ENCODE data around the gene ARHGEF35. TPM values are rescaled to one million over a fixed set of nuclear protein-coding genes. Genes with fewer than 3 reads are reported as not detected.
"Not testable (repeated sequence)": the region's sequence is repeated elsewhere in the genome, so short reads cannot be mapped to it uniquely, and the experiment has no call there.

The ARHGEF35 gene
- polyA plus RNA-seq (2013, experiment 1 of 2; ENCODE audit: insufficient read length), result 1.7 TPM
- polyA plus RNA-seq (2013, experiment 2 of 2; ENCODE audit: insufficient read length), result 1.5 TPM

DNA sequence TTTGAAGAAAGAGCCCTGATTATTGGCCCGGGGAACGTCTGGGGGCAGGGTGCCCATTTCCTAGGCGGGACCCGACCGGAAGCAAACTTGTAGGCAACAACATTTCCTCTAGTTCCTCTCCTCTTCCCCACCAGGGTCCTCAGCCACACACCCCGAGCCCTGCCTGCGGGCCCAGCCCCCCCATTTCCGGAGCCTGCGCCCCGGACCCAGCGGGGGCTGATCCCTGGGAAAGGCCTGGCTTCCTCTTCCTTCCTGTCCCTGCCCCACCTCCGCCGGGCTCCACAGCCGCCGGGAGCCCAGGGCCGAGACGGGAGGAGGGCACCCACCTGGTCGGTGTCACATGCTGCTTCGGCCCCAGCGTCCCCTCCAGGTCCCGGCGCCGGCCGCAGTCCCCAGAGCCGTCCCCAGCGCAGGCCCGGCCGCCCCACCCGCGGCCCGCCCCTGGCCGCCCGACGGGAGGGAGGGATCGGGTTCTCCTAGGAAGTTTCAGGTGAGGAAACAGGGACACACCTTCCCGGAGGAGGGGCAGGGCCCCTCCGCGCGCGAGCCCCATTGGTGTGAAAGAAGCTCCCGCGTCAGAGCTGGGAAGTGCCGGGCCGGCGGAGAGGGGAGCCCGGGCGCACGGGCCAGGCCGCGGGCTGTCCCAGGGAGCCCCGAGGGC lies at the start of gene ARHGEF35:
Gene ARHGEF35, minus strand, starts transcription at position 622 of the 661 bp plus-strand sequence. CDS start 7,450 bp downstream, outside the sequence.
- not testable (repeated sequence) for DNase-seq

DNA sequence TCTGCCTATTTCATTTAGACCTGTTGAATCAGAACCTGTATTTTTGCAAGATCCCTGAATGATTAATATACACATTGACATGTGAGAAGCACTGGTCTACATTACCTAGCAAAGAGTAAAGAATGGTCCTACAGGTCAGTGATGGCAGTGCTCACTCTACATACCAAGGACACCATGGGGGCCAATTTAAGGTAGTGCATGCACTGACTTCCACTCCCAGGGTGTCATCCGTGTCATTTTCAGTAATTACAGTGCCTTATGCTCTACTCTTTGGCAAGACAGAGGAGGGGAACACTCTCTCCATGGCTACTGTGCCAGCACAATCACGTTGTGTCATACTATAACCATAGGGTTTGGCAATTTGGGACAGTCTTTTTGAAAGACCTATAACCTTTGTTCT lies 49.7 kb upstream of the ARHGEF35 start:
- not testable (repeated sequence) for DNase-seq

DNA sequence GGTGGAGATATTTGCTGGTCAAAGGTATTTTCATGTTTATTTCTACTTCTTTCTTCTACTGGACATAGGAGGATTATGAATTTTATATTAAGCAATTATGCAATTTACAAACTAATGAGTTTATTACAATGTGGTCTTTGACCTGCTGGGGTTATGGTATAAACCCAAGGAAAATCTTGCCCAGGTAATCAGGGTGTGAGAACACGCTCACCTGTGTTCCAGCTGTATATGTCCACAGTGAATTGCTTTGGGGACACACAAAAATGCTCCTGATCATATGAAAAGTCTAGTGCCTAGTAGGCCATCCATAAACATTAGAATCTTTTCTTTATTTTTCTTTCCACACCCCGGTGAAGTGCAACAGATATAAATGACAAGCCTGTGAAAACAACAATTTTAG lies 43.7 kb upstream of the ARHGEF35 start, which contains the start of gene OR2A42:
Gene OR2A42, minus strand, starts transcription at position 241 of the 400 bp plus-strand sequence. CDS start 6,762 bp downstream, outside the sequence.
- not testable (repeated sequence) for DNase-seq

DNA sequence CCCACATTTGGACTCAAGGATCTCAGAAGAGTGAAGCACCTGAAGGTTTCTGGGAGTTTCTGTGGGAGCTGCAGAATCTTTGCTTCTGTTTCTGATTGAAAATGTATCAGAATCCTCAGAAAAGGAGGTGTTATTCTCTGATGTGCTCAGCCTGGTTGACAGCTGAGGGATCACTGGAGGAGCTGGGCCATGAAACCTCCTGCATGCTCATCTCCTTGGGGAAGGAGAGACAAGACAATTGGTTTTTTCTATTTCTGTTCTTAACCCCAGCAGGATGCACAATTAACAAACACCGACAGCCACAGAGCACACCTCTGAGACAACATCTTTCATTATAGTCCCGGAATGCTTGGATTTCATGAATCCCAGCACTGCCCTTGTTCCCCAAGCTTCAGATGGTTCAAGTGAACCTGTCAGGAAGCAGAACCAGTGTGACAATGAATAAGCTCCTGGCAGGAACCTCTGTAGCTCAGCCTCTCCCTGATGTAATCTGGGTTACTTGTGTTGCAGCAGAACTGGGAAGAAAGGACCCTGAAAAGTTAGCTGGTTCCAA lies 43.0 kb upstream of the ARHGEF35 start:
- DNase-seq, result not testable (repeated sequence)

DNA sequence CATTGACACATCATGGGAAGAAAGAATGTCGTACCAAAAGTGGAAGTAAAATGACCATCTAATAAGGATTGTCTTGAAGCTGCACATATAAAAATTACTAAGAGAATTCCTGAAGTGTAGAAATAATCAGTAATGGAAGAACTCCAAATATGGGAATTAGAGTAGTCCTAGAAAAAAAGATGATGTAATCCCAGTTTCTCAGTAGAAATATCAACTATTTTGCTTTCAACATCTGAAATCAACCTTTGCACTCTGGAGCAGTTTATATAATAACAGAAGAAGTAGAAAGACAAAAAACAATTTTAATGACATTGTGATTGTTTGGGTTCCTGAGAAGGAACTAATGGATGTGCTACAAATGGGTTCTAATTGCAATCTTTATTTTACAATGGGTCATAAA lies 37.4 kb upstream of the ARHGEF35 start:
- not testable (repeated sequence) for DNase-seq

DNA sequence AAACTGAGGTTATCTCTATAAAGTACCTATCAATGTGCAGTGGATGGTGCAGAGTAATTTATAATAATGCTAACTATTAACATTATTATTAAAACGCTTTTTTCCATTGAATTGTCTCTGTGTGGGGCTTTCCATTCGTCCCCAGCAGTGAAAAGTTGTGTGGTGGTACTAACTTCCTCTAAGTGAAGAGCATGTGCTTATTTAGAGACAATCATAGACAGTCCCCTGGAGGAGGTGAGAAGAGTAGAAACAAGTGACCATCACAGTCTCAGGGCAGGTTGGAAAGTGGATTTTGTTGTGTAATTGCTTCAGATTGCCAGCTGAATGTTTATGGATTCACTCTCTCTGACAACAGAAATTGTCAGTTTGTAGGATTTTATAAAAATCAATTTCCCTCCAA lies 35.4 kb upstream of the ARHGEF35 start:
- DNase-seq, result not testable (repeated sequence)

DNA sequence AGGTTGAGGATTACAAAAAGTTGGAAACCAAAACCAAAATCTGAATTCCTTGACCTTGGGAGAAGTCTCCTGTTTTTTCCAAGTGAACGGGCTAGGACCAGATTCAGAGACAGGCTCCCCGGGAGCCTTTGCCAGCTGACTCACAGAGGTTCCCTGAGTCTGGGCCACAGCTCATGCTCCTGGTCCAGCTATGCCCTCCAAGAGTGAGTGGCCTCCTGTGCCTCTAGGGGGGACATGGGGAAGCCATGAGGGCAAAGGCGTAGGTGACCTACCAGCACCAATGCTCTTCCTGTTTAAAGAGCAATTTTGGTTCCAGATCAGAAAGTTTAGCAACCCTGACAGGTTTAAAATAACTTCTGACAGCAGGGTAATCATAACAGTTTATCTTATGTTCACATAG lies 33.2 kb upstream of the ARHGEF35 start:
- DNase-seq, result not testable (repeated sequence)

DNA sequence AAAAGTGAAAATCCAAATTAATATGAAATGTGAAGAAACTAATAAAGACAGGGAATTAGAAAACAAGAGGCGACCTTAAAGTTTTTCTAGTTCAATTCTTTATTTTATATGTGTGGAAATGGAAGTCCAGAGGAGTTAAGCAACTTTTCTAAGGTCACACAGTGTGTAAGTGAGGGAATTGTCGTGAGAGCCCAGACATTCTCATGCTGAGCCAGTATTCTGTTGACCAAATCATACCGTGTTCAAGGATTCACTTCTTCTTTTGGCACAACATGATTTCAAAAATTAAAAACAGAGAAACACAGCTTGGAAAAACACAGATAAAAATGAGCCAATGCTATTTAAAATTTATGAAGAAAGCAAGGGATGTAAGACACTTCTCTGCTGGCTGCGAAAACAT lies 31.2 kb upstream of the ARHGEF35 start:
- not testable (repeated sequence) for DNase-seq

DNA sequence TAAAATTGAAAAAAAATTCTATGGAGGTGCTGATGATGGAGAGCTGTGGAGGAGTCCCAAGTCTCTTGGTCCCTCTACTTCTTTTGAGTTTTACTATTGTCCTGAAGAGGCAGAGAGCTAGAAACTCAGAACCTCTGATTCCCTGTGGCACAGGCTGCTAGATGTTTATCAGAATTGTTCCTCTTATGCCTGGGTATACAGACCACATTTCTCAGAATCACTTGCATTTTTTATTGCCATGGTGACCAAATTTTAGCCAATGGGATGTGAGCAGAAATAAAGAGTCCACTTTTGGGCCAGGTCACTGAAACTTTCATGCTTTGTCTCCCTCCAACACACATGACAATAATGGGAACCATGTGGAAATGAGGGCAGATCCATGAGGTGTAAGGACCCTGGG lies 28.0 kb upstream of the ARHGEF35 start:
- DNase-seq, result not testable (repeated sequence)

DNA sequence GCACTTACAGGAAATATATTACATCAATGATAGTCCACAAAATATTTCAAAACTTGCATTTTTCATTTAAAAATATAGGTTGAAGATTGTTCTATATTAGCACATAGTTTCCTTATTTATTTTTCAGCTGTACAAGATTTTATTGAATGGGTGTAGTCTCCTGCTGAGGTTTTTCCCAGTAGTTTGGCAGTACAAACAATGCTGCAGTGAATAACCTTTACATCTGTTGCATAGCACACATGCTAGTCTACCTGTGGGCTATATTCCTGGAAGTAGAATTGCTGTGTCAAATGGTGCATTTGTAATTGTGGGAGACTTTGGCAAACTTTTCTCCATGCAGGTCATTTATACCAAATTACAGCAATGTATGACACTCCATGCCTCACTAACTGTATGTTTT lies 24.9 kb upstream of the ARHGEF35 start:
- DNase-seq, result not testable (repeated sequence)

DNA sequence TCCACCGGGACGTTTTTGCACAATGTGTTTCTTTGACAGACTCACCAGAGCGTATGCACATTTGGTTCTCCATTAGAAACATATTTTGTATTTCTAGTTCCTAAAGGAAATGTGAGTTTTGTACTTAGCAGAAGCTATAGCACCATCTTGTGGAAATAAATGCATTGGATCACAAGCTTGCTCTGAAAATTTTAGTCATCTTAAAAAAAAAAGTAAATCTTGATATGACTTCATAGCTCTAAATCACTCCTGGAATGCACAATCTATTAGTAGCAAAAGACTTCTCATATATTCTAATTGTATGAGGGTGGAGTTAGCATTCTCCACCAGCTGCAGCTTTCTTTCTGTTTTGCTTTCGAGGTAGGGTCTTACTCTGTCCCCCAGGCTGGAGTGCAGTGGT lies 23.5 kb upstream of the ARHGEF35 start:
- not testable (repeated sequence) for DNase-seq

DNA sequence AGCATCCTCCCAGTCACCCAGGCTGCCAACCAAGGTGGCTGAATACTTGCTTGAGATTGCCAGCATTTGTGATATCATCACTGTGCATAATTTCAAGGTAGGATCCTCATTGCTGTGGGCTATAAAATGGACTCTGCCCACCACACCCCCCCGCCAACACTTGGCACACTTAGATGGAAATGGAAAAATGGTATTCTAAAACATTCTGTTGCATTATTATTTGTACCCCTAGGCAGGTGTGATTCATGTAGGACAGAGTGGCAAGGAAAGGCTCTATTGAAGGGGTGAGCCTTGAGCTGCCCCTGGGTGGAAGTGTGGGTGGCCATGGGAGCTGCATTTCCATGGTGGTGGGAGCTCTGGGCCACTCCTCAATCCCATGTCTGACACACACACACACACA lies 22.9 kb upstream of the ARHGEF35 start:
- not testable (repeated sequence) for DNase-seq

DNA sequence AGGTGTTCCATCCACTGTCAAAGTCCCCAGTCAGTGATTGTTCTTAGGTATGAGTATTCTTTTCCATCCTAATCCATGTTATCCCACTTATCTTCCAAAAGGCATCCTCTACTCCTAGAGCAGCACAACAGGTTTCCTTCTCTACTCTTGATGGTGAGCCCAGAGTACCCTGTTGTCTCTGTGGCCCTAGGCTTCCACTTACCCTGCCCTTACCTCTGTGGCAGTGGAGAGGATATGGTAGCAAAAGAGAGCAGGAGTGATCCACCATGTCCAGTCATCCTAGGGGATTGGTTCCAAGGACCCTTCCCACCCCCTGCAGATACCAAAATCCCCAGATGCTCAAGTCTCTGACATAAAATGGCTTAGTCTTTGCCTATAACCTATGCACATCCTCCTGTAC lies 21.6 kb upstream of the ARHGEF35 start:
- DNase-seq, result not testable (repeated sequence)

DNA sequence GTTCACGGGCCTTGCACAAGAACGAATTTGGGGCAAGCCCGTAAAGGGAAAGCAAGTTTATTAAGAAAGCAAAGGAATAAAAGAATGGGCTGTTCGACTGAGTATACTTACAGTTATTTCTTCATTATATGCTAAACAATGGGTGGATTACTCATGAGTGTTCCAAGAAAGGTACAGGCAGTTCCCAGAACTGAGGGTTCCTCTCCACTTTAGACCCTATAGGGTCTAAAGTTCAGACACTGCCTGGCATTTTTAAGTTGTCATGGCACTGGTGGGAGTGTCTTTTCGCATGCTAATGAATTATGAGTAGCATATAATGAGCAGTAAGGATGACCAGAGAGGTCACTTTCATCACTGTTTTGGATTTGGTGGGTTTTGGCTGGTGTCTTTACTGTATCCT lies 9.7 kb upstream of the ARHGEF35 start:
- DNase-seq, result not testable (repeated sequence)

DNA sequence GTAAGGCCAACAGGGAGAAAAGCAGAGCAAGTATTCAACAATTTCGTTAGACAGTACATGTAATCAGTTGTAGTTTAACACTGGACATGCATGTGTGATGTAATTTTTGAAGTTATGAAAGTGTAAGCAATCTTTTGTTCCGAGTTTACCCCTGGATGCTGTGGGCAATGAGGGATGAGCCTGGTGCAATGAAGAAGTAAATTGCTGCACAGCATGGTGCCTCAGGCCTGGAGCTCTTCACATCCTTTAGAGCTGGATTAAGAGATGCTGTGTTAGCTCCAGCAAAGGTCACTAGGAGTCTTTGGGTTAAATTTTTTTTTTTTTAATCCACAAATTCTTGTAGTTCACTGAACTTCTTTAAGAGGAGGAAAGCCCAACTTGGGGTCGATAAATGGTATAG lies 7.5 kb upstream of the ARHGEF35 start:
- DNase-seq, result not testable (repeated sequence)

DNA sequence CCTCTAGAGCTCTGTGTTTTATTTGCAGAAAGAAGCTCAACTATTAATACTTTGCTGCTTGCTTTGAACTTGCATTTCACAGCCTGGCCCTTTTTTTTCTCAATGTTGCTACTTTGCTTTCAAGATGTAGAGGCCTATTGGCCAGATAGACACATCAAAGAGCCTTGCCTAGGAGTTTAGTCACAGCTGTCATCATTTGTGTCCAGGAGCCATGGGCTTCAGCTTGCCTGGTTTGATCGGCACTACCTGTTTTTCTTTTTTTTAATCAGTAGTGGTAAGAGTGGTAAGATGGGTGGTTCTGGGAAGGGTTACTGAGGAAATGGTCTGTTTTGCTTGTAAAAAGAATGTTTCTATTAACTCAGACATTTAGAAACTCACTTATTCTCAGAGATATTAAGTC lies 6.3 kb upstream of the ARHGEF35 start:
- DNase-seq, result not testable (repeated sequence)

DNA sequence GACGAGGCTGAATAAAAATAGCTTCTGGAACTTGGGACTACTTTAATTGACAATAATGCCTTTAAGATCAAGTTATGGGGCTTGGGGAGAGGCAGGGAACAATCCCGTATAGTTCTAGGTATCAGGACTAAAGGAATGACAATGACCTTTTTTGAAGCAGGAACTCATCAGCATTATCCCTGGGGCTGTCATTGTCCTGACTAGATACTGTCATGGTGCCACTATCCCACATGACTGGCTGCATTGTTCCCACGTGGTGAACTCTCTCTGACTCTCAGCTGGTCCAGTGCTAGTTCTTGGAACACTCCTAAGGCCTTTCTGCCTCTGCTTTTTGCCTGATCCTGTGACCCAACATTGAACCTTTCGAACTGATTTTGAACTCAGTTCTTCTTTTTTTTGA lies 3.3 kb upstream of the ARHGEF35 start:
- DNase-seq, result not testable (repeated sequence)

DNA sequence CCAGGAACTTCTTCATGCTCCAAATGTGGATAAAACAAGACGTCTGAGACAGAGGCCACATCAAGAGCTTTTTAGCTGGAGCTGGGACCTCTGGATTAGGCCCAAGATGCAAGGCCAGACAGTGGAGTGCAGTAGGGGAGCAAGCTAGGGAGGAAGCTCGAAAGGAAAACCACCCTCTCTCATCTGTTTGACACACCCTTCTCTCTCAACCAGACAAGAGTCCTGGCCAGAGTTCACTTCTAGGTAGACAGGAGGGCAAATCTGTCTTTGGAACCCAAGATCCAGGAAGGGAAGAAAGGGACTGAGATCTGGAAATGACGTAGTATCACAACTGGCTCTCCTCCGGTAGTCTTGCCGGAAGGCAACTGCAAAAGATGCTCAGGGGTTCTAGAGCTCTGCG lies 1.2 kb downstream of the ARHGEF35 start:
- DNase-seq, result not testable (repeated sequence)

DNA sequence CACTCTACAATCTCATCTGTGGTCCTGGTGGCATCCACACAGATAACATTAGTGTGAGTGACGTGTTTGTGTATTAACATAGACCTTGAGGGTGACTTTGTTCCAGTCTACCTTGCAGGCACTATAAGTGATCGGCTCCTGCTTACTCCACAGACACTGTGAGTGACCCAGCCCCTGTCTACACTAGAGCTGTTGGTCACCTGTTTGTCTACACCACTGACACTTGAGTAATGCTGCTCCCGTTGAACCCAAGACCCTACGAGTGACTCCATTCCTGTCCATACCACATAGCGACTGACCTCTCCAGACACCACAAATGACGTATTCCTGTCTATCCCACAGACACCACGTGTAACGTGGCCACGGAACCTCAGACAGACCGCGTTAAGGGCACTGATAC lies 1.9 kb downstream of the ARHGEF35 start:
- DNase-seq, result not testable (repeated sequence)

DNA sequence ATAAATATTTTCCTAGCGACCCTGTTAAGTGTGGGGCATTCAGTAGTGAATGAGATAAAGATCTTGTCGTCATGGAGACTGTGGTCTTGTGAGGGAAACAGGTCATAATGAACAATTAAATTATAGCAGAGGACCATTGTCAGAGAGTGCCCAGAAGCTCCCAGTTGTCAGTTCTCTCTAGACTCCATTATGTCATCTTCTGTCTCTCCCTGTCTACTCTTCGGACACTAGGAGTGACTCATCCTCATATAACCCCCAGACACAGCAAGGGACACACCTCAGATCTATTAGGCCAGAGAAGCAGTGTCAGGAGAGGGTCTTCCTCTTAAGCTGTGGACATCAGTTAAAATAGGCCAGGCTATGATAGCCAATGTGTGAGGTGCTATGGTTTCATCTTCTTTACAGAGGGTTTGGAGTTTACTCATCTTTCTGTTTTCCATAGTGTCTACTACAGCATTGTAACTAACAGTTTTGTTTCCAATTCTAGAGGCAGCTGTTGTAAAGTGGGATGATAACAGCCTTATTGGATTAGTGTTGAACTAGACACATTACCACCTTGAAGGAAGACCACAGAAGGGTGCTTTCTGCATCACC lies 7.0 kb downstream of the ARHGEF35 start:
- not testable (repeated sequence) for DNase-seq

DNA sequence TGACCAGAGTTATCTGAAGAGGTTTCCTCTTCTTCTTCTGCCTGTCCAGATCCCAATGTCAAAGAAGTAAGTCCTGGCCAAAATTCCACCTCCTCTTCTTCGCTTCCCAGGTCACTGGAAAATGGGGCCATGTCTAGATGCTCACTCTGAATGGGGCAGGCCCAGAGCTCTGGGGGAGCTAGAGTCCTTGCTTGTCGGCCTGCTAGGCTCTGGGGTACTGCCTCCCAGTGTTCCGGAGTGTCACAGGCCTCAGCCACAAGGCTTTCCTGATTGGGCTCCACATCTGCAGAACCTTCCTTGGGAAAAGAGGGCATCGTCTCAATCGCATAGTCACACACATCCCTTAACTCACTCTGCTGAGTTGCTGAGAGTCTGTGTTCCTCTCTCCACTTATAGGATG lies 7.8 kb downstream of the ARHGEF35 start:
- DNase-seq, result not testable (repeated sequence)

DNA sequence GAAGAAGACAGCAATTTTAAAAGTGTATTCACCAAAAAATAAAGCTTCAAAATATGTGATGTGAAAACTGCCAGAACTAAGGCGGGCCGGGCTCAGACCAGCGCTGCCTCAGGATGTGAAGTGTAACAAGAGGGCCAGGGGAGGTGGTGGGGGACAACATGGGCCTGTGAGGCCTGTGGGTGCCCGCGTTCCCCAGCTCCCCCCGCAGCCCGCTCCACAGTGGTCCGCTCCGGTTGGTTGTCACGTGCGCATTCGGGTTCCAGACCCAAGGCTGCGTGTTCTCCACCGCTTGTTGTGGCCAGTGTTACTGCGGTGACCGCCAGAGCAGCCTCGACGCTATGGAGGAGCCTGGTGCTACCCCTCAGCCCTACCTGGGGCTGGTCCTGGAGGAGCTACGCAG lies 12.5 kb downstream of the ARHGEF35 start, which contains the start of gene CTAGE4:
Gene CTAGE4, plus strand, starts transcription at position 301 of the 400 bp plus-strand sequence. Its CDS starts 38 bp downstream, at position 339.
- DNase-seq, result not testable (repeated sequence)

DNA sequence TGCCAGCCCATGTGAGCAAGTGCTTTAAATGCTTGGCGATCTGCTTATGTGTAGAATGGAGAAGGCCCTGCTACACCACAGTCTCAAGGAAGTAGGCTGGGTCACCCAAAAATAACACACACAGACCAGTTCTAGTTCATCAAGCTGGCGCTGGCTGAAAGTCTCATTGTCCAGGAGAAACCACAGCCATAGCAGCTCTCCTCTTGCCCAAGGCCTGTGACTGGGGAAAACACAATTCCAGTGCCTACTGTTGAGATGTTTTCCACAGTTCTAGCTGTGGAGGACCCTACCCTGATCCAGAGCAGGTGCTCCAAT lies 16.5 kb downstream of the ARHGEF35 start:
- DNase-seq, result not testable (repeated sequence)

Data from fibroblast of skin of abdomen (primary cell).